Activated CD4-positive, alpha-beta T cell treated with anti-CD3 and anti-CD28 coated beads for 36 hours (primary cell): ENCODE data around the gene PLCXD3. TPM values are rescaled to one million over a fixed set of nuclear protein-coding genes. Genes with fewer than 3 reads are reported as not detected.

Experiments
- ATAC-seq: fragments of 200-7000 bp; cut with Tn5 transposase; one replicate; pipeline ENCODE4 v1.10.0; 2021; ENCODE audit warnings: mild to moderate bottlenecking, moderate library complexity
- CTCF ChIA-PET: fragments of 350-600 bp; sonication (Branson Sonifier 250); formaldehyde crosslinking; loops from one replicate; lab custom pipeline; 2021; ENCODE audit warnings: antibody characterized with exemption; lab: Charles Lee
- POLR2A ChIA-PET: fragments of 350-600 bp; sonication (Branson Sonifier 250); formaldehyde crosslinking; loops from one replicate; lab custom pipeline; 2021; ENCODE audit warnings: antibody characterized with exemption, inconsistent platforms; lab: Charles Lee
- DNase-seq: peaks from one replicate; pipeline ENCODE4 v3.0.0-alpha.2; 2020
- H3K27ac Mint-ChIP-seq: one replicate; pipeline ENCODE4 v1.8.0; 2021; ENCODE audit warnings: mixed read lengths
- H3K27me3 Mint-ChIP-seq: one replicate; pipeline ENCODE4 v1.8.0; 2021; ENCODE audit warnings: mixed read lengths
- H3K36me3 Mint-ChIP-seq: one replicate; pipeline ENCODE4 v1.8.0; 2021; ENCODE audit warnings: low read depth, mixed read lengths
- H3K4me1 Mint-ChIP-seq: one replicate; pipeline ENCODE4 v1.8.0; 2021; ENCODE audit warnings: mixed read lengths
- H3K4me3 Mint-ChIP-seq: one replicate; pipeline ENCODE4 v1.8.0; 2021; ENCODE audit warnings: mild to moderate bottlenecking, moderate library complexity, mixed read lengths
- H3K9me3 Mint-ChIP-seq: one replicate; pipeline ENCODE4 v1.8.0; 2021; ENCODE audit warnings: low read depth, mixed read lengths
- intact Hi-C, 2 experiments: fragments of 100-400 bp; cut with DNase I in 1 of 2; cut with micrococcal nuclease in 1 of 2; formaldehyde crosslinking; loops; one replicate each; pipeline versions ENCODE4 v1.14.2 to v1.15.1; 2022 to 2024; cut with DNase I, micrococcal nuclease
- total RNA-seq, 2 experiments: library from RNA; stranded (reverse); gene quantifications; one replicate each; pipeline ENCODE4 v1.2.3, GENCODE V29; 2021

Gene PLCXD3
- total RNA-seq, 2 experiments from 2014 or later, result not detected

GRCh38 chr5:41410737-41411136 lies 99.7 kb downstream of the PLCXD3 start:
- Mint-ChIP-seq H3K27ac (no peak overlapping the region), H3K4me3 (no peak overlapping the region), H3K4me1 (no peaks in the 10 kb centered on the region), H3K9me3 (no peaks in the 10 kb centered on the region), H3K36me3 (no peaks in the 10 kb centered on the region), H3K27me3 (no peaks in the 10 kb centered on the region)
- CTCF ChIA-PET, result no interaction called here
- intact Hi-C loops, result no loop called here
- POLR2A ChIA-PET, result no interaction called here
- DNase-seq, result no peak
- no peak for ATAC-seq

- no peak for ATAC-seq
- ChIA-PET POLR2A (no interaction called here), CTCF (no interaction called here)
- H3K36me3 Mint-ChIP-seq, result no peaks in the 10 kb centered on the region
- no peaks in the 10 kb centered on the region for H3K4me1 Mint-ChIP-seq
- no peaks in the 10 kb centered on the region for H3K9me3 Mint-ChIP-seq
- no peaks in the 10 kb centered on the region for H3K27me3 Mint-ChIP-seq
- intact Hi-C loops, result no loop called here
- no peak for DNase-seq
- no peak overlapping the region for H3K4me3 Mint-ChIP-seq
- H3K27ac Mint-ChIP-seq, result no peak overlapping the region
Measured at GRCh38 chr5:41410307-41410706, 100.1 kb downstream of the PLCXD3 start.

- H3K27ac Mint-ChIP-seq, result no peak overlapping the region
- no peak overlapping the region for H3K4me3 Mint-ChIP-seq
- H3K9me3 Mint-ChIP-seq, result no peaks in the 10 kb centered on the region
- no peak for ATAC-seq
- intact Hi-C loops, result no loop called here
- no peak for DNase-seq
- CTCF ChIA-PET, result no interaction called here
- H3K36me3 Mint-ChIP-seq, result no peaks in the 10 kb centered on the region
- no peaks in the 10 kb centered on the region for H3K27me3 Mint-ChIP-seq
- POLR2A ChIA-PET, result no interaction called here
- no peaks in the 10 kb centered on the region for H3K4me1 Mint-ChIP-seq
Measured at GRCh38 chr5:41408676-41409443, 101.5 kb downstream of the PLCXD3 start.

GRCh38 chr5:41406936-41407335 lies 103.5 kb downstream of the PLCXD3 start:
- ChIA-PET CTCF (interaction anchor here (0.6 to 0.8 kb wide), 3 partner anchors 32 to 136 kb away, joined by 3 read pairs; no protein-coding TSS in a partner anchor), POLR2A (no interaction called here)
- DNase-seq (no peak), ATAC-seq (no peak)
- no peak overlapping the region for H3K4me3 Mint-ChIP-seq
- no peaks in the 10 kb centered on the region for H3K36me3 Mint-ChIP-seq
- intact Hi-C loops, result no loop called here
- no peaks in the 10 kb centered on the region for H3K4me1 Mint-ChIP-seq
- H3K27ac Mint-ChIP-seq, result no peak overlapping the region
- no peaks in the 10 kb centered on the region for H3K9me3 Mint-ChIP-seq
- H3K27me3 Mint-ChIP-seq, result no peaks in the 10 kb centered on the region

- ChIA-PET CTCF (no interaction called here), POLR2A (no interaction called here)
- H3K4me3 Mint-ChIP-seq, result no peak overlapping the region
- H3K4me1 Mint-ChIP-seq, result no peaks in the 10 kb centered on the region
- no peaks in the 10 kb centered on the region for H3K27me3 Mint-ChIP-seq
- no peak for DNase-seq
- no peak for ATAC-seq
- H3K9me3 Mint-ChIP-seq, result no peaks in the 10 kb centered on the region
- intact Hi-C loops, result no loop called here
- H3K27ac Mint-ChIP-seq, result no peak overlapping the region
- H3K36me3 Mint-ChIP-seq, result no peaks in the 10 kb centered on the region
Measured at GRCh38 chr5:41406424-41406823, 104.0 kb downstream of the PLCXD3 start.

GRCh38 chr5:41404757-41405156 lies 105.6 kb downstream of the PLCXD3 start:
- ATAC-seq (no peak), DNase-seq (no peak)
- Mint-ChIP-seq H3K27me3 (no peaks in the 10 kb centered on the region), H3K4me1 (no peaks in the 10 kb centered on the region), H3K36me3 (no peaks in the 10 kb centered on the region), H3K4me3 (no peak overlapping the region), H3K9me3 (peaks cover 1% of the 10 kb centered on the region), H3K27ac (no peak overlapping the region)
- intact Hi-C loops, result no loop called here
- ChIA-PET POLR2A (no interaction called here), CTCF (no interaction called here)

GRCh38 chr5:41403846-41404245 lies 106.6 kb downstream of the PLCXD3 start:
- no peak for DNase-seq
- H3K9me3 Mint-ChIP-seq, result peaks cover 10% of the 10 kb centered on the region
- ATAC-seq, result no peak
- intact Hi-C loops, result no loop called here
- no peak overlapping the region for H3K27ac Mint-ChIP-seq
- POLR2A ChIA-PET, result no interaction called here
- no peaks in the 10 kb centered on the region for H3K4me1 Mint-ChIP-seq
- no peaks in the 10 kb centered on the region for H3K27me3 Mint-ChIP-seq
- no peaks in the 10 kb centered on the region for H3K36me3 Mint-ChIP-seq
- CTCF ChIA-PET, result no interaction called here
- no peak overlapping the region for H3K4me3 Mint-ChIP-seq

GRCh38 chr5:41402845-41403244 lies 107.6 kb downstream of the PLCXD3 start:
- no peak for DNase-seq
- Mint-ChIP-seq H3K27ac (no peak overlapping the region), H3K4me3 (no peak overlapping the region), H3K27me3 (no peaks in the 10 kb centered on the region), H3K4me1 (no peaks in the 10 kb centered on the region), H3K9me3 (peaks cover 14% of the 10 kb centered on the region), H3K36me3 (no peaks in the 10 kb centered on the region)
- CTCF ChIA-PET, result no interaction called here
- intact Hi-C loops, result no loop called here
- no peak for ATAC-seq
- POLR2A ChIA-PET, result no interaction called here

- CTCF ChIA-PET, result no interaction called here
- H3K9me3 Mint-ChIP-seq, result peaks cover 15% of the 10 kb centered on the region
- POLR2A ChIA-PET, result no interaction called here
- H3K4me1 Mint-ChIP-seq, result no peaks in the 10 kb centered on the region
- no peak for ATAC-seq
- intact Hi-C loops, result no loop called here
- H3K27me3 Mint-ChIP-seq, result no peaks in the 10 kb centered on the region
- no peak for DNase-seq
- H3K27ac Mint-ChIP-seq, result no peak overlapping the region
- H3K4me3 Mint-ChIP-seq, result no peak overlapping the region
- H3K36me3 Mint-ChIP-seq, result no peaks in the 10 kb centered on the region
Measured at GRCh38 chr5:41399839-41400238, 110.6 kb downstream of the PLCXD3 start.

GRCh38 chr5:41392016-41392415 lies 118.4 kb downstream of the PLCXD3 start:
- CTCF ChIA-PET, result interaction anchor here (0.6 kb wide), 1 partner anchor 34 kb away, joined by 3 read pairs; no protein-coding TSS in a partner anchor
- Mint-ChIP-seq H3K27me3 (no peaks in the 10 kb centered on the region), H3K4me1 (no peaks in the 10 kb centered on the region), H3K4me3 (no peak overlapping the region), H3K9me3 (peaks cover 3% of the 10 kb centered on the region), H3K36me3 (no peaks in the 10 kb centered on the region), H3K27ac (no peak overlapping the region)
- POLR2A ChIA-PET, result no interaction called here
- ATAC-seq (no peak), DNase-seq (no peak)
- intact Hi-C loops, result no loop called here

GRCh38 chr5:41374631-41375030 lies 135.8 kb downstream of the PLCXD3 start:
- Mint-ChIP-seq H3K27me3 (peaks cover 2% of the 10 kb centered on the region), H3K9me3 (no peaks in the 10 kb centered on the region), H3K4me1 (no peaks in the 10 kb centered on the region), H3K27ac (no peak overlapping the region), H3K36me3 (no peaks in the 10 kb centered on the region), H3K4me3 (no peak overlapping the region)
- ChIA-PET CTCF (interaction anchor here (1.0 to 1.2 kb wide), 2 partner anchors 12 to 33 kb away, joined by 3 to 4 read pairs; no protein-coding TSS in a partner anchor), POLR2A (no interaction called here)
- ATAC-seq (no peak), DNase-seq (no peak)
- intact Hi-C loops, result no loop called here

GRCh38 chr5:41373230-41373629 lies 137.2 kb downstream of the PLCXD3 start:
- CTCF ChIA-PET, result no interaction called here
- Mint-ChIP-seq H3K27ac (no peak overlapping the region), H3K4me3 (no peak overlapping the region), H3K9me3 (no peaks in the 10 kb centered on the region), H3K36me3 (no peaks in the 10 kb centered on the region), H3K4me1 (no peaks in the 10 kb centered on the region), H3K27me3 (peaks cover 2% of the 10 kb centered on the region)
- no peak for ATAC-seq
- POLR2A ChIA-PET, result no interaction called here
- DNase-seq, result no peak
- intact Hi-C loops, result no loop called here
